IMR-90 (cell line): Measurements from ENCODE around the gene C19orf25. TPM values are rescaled to one million over a fixed set of nuclear protein-coding genes. Genes with fewer than 3 reads are reported as not detected.

ENCODE experiments used
- ATAC-seq: fragments of 200-7000 bp; cut with Tn5 transposase; 2 replicates; pipeline ENCODE4 v1.9.1; 2020; ENCODE audit warnings: low read depth, mild to moderate bottlenecking, moderate library complexity
- BruUV-seq: library from RNA; stranded (reverse); fragments of 400-500 nt; replicated peaks from 2 replicates; lab custom pipeline; 2021; lab: Mats Ljungman, UMichigan
- CTCF ChIA-PET: fragments of 300-600 bp; formaldehyde crosslinking; extraction: SDS; loops from one replicate; lab custom pipeline; 2021; ENCODE audit warnings: antibody characterized with exemption; lab: Yijun Ruan, JAX
- POLR2A ChIA-PET: fragments of 300-600 bp; sonication (Branson Sonifier 250); formaldehyde crosslinking; loops from one replicate; lab custom pipeline; 2022; ENCODE audit warnings: antibody characterized with exemption; ENCODE audit not compliant: unreplicated experiment; lab: Charles Lee
- DNase-seq: peaks from one replicate; pipeline ENCODE4 v3.0.0; 2013
- H2AFZ ChIP-seq: replicated peaks from 2 replicates; pipeline ENCODE3; 2013; ENCODE audit warnings: low read length, mild to moderate bottlenecking; ENCODE audit not compliant: poor library complexity
- H2AK5ac ChIP-seq: 2 replicates; pipeline ENCODE4 v1.6.1; 2013; ENCODE audit warnings: low read depth, low read length, inconsistent platforms
- H2AK9ac ChIP-seq: replicated peaks from 2 replicates; pipeline ENCODE3; 2013; ENCODE audit warnings: mild to moderate bottlenecking, low read depth, low read length, moderate library complexity; ENCODE audit not compliant: poor library complexity
- H2BK120ac ChIP-seq: 2 replicates; pipeline ENCODE4 v1.6.1; 2013; ENCODE audit warnings: low read depth, low read length, inconsistent platforms
- H2BK15ac ChIP-seq: 3 replicates; pipeline ENCODE4 v1.6.1; 2013; ENCODE audit warnings: low read depth, low read length, inconsistent platforms
- H2BK20ac ChIP-seq: 2 replicates; pipeline ENCODE4 v1.6.1; 2013; ENCODE audit warnings: low read depth, mild to moderate bottlenecking, inconsistent platforms, low read length, moderate library complexity
- H2BK5ac ChIP-seq: 2 replicates; pipeline ENCODE4 v1.6.1; 2013; ENCODE audit warnings: mild to moderate bottlenecking, low read depth, low read length, inconsistent platforms; ENCODE audit not compliant: poor library complexity, severe bottlenecking
- H3K14ac ChIP-seq: replicated peaks from 2 replicates; pipeline ENCODE4 v1.6.1; 2013; ENCODE audit warnings: low read depth, low read length, inconsistent platforms
- H3K18ac ChIP-seq: 2 replicates; pipeline ENCODE4 v1.6.1; 2013; ENCODE audit warnings: low read depth, low read length, control low read depth
- H3K23ac ChIP-seq: 2 replicates; pipeline ENCODE4 v1.6.1; 2013; ENCODE audit warnings: low read depth, low read length, inconsistent platforms
- H3K27ac ChIP-seq: 2 replicates; pipeline ENCODE4 v1.5.1; 2013; ENCODE audit warnings: mild to moderate bottlenecking, control low read depth, low read length; ENCODE audit not compliant: insufficient read depth
- H3K27me3 ChIP-seq: 2 replicates; pipeline ENCODE4 v1.6.1; 2013; ENCODE audit warnings: low read length; ENCODE audit not compliant: control insufficient read depth, insufficient read depth
- H3K36me3 ChIP-seq: 2 replicates; pipeline ENCODE4 v1.6.1; 2013; ENCODE audit warnings: low read length, mixed read lengths; ENCODE audit not compliant: control insufficient read depth, insufficient read depth
- H3K4ac ChIP-seq: 2 replicates; pipeline ENCODE4 v1.6.1; 2013; ENCODE audit warnings: low read depth, low read length, inconsistent platforms
- H3K4me1 ChIP-seq: 2 replicates; pipeline ENCODE4 v1.6.1; 2013; ENCODE audit warnings: low read length, mixed read lengths; ENCODE audit not compliant: control insufficient read depth, insufficient read depth
- H3K4me2 ChIP-seq: 2 replicates; pipeline ENCODE4 v1.6.1; 2013; ENCODE audit warnings: low read depth, mild to moderate bottlenecking, control low read depth, low read length, moderate library complexity
- H3K4me3 ChIP-seq: 2 replicates; pipeline ENCODE4 v1.5.1; 2013; ENCODE audit warnings: low read depth, mild to moderate bottlenecking, control low read depth, low read length, moderate library complexity; ENCODE audit not compliant: insufficient read depth
- H3K56ac ChIP-seq: 2 replicates; pipeline ENCODE4 v1.6.1; 2013; ENCODE audit warnings: low read length, inconsistent platforms; ENCODE audit not compliant: insufficient read depth; ENCODE audit errors: extremely low read depth
- H3K79me1 ChIP-seq, 2 experiments: 2 replicates each; pipeline ENCODE4 v1.6.1; 2013; ENCODE audit warnings: low read length in 2 of 2, inconsistent platforms in 1 of 2, low read depth in 1 of 2
- H3K9ac ChIP-seq: 2 replicates; pipeline ENCODE4 v1.6.1; 2013; ENCODE audit warnings: low read depth, low read length, control low read depth
- H3K9me1 ChIP-seq: 2 replicates; pipeline ENCODE4 v1.6.1; 2013; ENCODE audit warnings: low read length, inconsistent platforms; ENCODE audit not compliant: insufficient read depth
- H3K9me3 ChIP-seq: 2 replicates; pipeline ENCODE4 v1.6.1; 2013; ENCODE audit warnings: low read length; ENCODE audit not compliant: control insufficient read depth, insufficient read depth
- H4K20me1 ChIP-seq: 2 replicates; pipeline ENCODE4 v1.6.1; 2013; ENCODE audit warnings: low read length, inconsistent platforms; ENCODE audit not compliant: insufficient read depth
- H4K5ac ChIP-seq: 2 replicates; pipeline ENCODE4 v1.6.1; 2013; ENCODE audit warnings: mild to moderate bottlenecking, low read depth, low read length, control low read depth
- H4K8ac ChIP-seq, 2 experiments: 2 replicates each; pipeline ENCODE4 v1.6.1; 2013; ENCODE audit warnings: low read depth in 2 of 2, low read length in 2 of 2, control low read depth in 1 of 2, inconsistent platforms in 1 of 2
- H4K91ac ChIP-seq: 2 replicates; pipeline ENCODE4 v1.6.1; 2013; ENCODE audit warnings: low read depth, low read length, inconsistent platforms; ENCODE audit not compliant: insufficient read depth
- CTCF ChIP-seq: conservative IDR thresholded peaks from 2 replicates; pipeline ENCODE4 v1.5.1; 2012; ENCODE audit warnings: mild to moderate bottlenecking, low read depth, low read length, improper control_type of control experiment
- ELK1 ChIP-seq: fragments of 150-350 bp; IDR thresholded peaks from 2 replicates; pipeline ENCODE4 v1.6.1; 2016; ENCODE audit warnings: low read depth, mild to moderate bottlenecking, low read length, moderate library complexity, borderline replicate concordance
- FOS ChIP-seq: fragments of 150-350 bp; IDR thresholded peaks from 2 replicates; pipeline ENCODE4 v1.6.1; 2016; ENCODE audit warnings: low read depth, low read length
- MAZ ChIP-seq: IDR thresholded peaks from 2 replicates; pipeline ENCODE4 v1.6.1; 2012; ENCODE audit warnings: low read depth, mild to moderate bottlenecking, low read length, improper control_type of control experiment, moderate library complexity, borderline replicate concordance
- MXI1 ChIP-seq: IDR thresholded peaks from 2 replicates; pipeline ENCODE4 v1.6.1; 2012; ENCODE audit warnings: low read depth, mild to moderate bottlenecking, low read length, moderate library complexity, borderline replicate concordance
- NFE2L2 ChIP-seq: fragments of 150-350 bp; IDR thresholded peaks from 2 replicates; pipeline ENCODE4 v1.6.1; 2016; ENCODE audit warnings: low read depth, mild to moderate bottlenecking, low read length
- POLR2A ChIP-seq: IDR thresholded peaks from 2 replicates; pipeline ENCODE4 v1.6.1; 2012; ENCODE audit warnings: mild to moderate bottlenecking, low read depth, low read length
- RAD21 ChIP-seq: IDR thresholded peaks from 2 replicates; pipeline ENCODE4 v1.6.1; 2012; ENCODE audit warnings: low read length, improper control_type of control experiment
- RCOR1 ChIP-seq: IDR thresholded peaks from 2 replicates; pipeline ENCODE4 v1.6.1; 2012; ENCODE audit warnings: mild to moderate bottlenecking, low read length, improper control_type of control experiment; ENCODE audit not compliant: insufficient replicate concordance
- SMC3 ChIP-seq: fragments of 150-350 bp; IDR thresholded peaks from 2 replicates; pipeline ENCODE4 v1.6.1; 2016; ENCODE audit warnings: low read depth, mild to moderate bottlenecking, antibody characterized with exemption, low read length, moderate library complexity
- WGBS, 2 experiments: methylation state at CpG; one replicate each; pipeline versions ENCODE4 v1.1.5 to v1.1.7; 2013; ENCODE audit warnings: missing lambda C conversion rate in 2 of 2; ENCODE audit not compliant: insufficient read length in 1 of 2; ENCODE audit errors: extremely low coverage in 2 of 2; 5-methylcytosine and 5-hydroxymethylcytosine counted together
- dilution Hi-C: fragments of 300-500 bp; cut with HindIII; formaldehyde crosslinking; loops from one replicate; pipeline ENCODE4 v1.14.3; 2018; ENCODE audit warnings: low sequenced_read_pairs; ENCODE audit not compliant: unreplicated experiment
- in situ Hi-C: fragments of 300-500 bp; cut with MboI; formaldehyde crosslinking; loops from 3 replicates; pipeline ENCODE4 v1.14.3; 2019; ENCODE audit warnings: low sequenced_read_pairs, inconsistent platforms, mixed read lengths
- intact Hi-C: fragments of 100-400 bp; cut with micrococcal nuclease; formaldehyde crosslinking; loops from 2 replicates; pipeline ENCODE4 v1.10.0; 2022
- polyA plus RNA-seq, 3 experiments: library from polyadenylated mRNA; depleted of rRNA; stranded (reverse); fragments of >200 nt; gene quantifications; 2 replicates each; pipeline ENCODE4 v1.2.3, GENCODE V29; 2012; ENCODE audit warnings: low replicate concordance in 1 of 3
- total RNA-seq: library from RNA; depleted of rRNA; stranded (reverse); fragments of >200 nt; gene quantifications from 2 replicates; pipeline ENCODE4 v1.2.3, GENCODE V29; 2012

Gene C19orf25
- total and polyA plus RNA-seq, 2 of the 4 experiments (the other 2 are of a cell fraction) = 10.4 to 34.9 TPM

- Histone ChIP-seq H3K27me3 (no peaks in the 10 kb centered on the region), H2BK20ac (no peak overlapping the region), H2BK5ac (no peak overlapping the region), H2AFZ (no peak overlapping the region), H2AK9ac (no peak overlapping the region), H3K9ac (no peak overlapping the region), H3K56ac (no peak overlapping the region), H4K5ac (no peak overlapping the region), H4K20me1 (peaks cover 4% of the 10 kb centered on the region), H3K4me3 (no peak overlapping the region), H3K4ac (no peak overlapping the region), H3K9me3 (no peaks in the 10 kb centered on the region), H3K4me2 (no peak overlapping the region), H3K27ac (no peak overlapping the region), H3K79me1 (peaks cover 2 to 3% of the 10 kb centered on the region in 2 experiments; a peak in 3 of 4 replicates), H4K91ac (no peak overlapping the region), H2BK15ac (no peak overlapping the region), H3K36me3 (no peaks in the 10 kb centered on the region), H3K23ac (no peak overlapping the region), H3K9me1 (no peaks in the 10 kb centered on the region), H2BK120ac (no peak overlapping the region), H3K18ac (no peak overlapping the region), H3K14ac (no peak overlapping the region), H3K4me1 (no peaks in the 10 kb centered on the region), H4K8ac (no peak overlapping the region), H2AK5ac (no peak overlapping the region)
- no peak for TF ChIP-seq RAD21
- no peak for TF ChIP-seq CTCF
- no peak for TF ChIP-seq RCOR1
- no peak for TF ChIP-seq MXI1
- no peak for TF ChIP-seq FOS
- no peak for TF ChIP-seq SMC3
- TF ChIP-seq ELK1 = no peak
- TF ChIP-seq MAZ = no peak
- TF ChIP-seq POLR2A = no peak
- no peak for TF ChIP-seq NFE2L2
- WGBS, 2 experiments = 94% methylated on average over 35 of the region's 77 CpGs; no CpG with 5 or more reads in 1 of the 2 experiments
- no TSS peak for BruUV-seq
- ATAC-seq (no peak), DNase-seq (no peak)
- ChIA-PET CTCF (no interaction called here), POLR2A (no interaction called here)
- dilution Hi-C loops = no loop called here
- intact Hi-C loops = no loop called here
- in situ Hi-C loops = no loop called here
Observed at GRCh38 chr19:1483131-1483978, 4.3 kb upstream of the C19orf25 start.
